Parathyroid adenoma (tissue), 2 donors: ENCODE data around the gene VDAC2.

Experiments
- H2AFZ ChIP-seq: fragments of 300-600 bp; sonication (generic); one replicate; pipeline ENCODE4 v1.7.0; 2017; ENCODE audit warnings: antibody characterized with exemption, mild to moderate bottlenecking
- H3K27ac ChIP-seq: fragments of 300-600 bp; sonication (generic); one replicate; pipeline ENCODE4 v1.7.0; 2017
- H3K27me3 ChIP-seq: fragments of 300-600 bp; sonication (generic); one replicate; pipeline ENCODE4 v1.7.0; 2017; ENCODE audit warnings: low read length; ENCODE audit not compliant: control insufficient read depth, insufficient read depth
- H3K36me3 ChIP-seq: fragments of 300-600 bp; sonication (generic); one replicate; pipeline ENCODE4 v1.7.0; 2017; ENCODE audit warnings: low read length; ENCODE audit not compliant: control insufficient read depth, insufficient read depth
- H3K4me1 ChIP-seq: fragments of 300-600 bp; sonication (generic); one replicate; pipeline ENCODE4 v1.7.0; 2017; ENCODE audit warnings: control low read depth
- H3K4me2 ChIP-seq: fragments of 300-600 bp; sonication (generic); one replicate; pipeline ENCODE4 v1.7.0; 2017; ENCODE audit warnings: low read length
- H3K4me3 ChIP-seq: fragments of 300-600 bp; sonication (generic); one replicate; pipeline ENCODE4 v1.7.0; 2017; ENCODE audit warnings: low read depth, low read length
- H3K79me2 ChIP-seq: fragments of 300-600 bp; sonication (generic); one replicate; pipeline ENCODE4 v1.7.0; 2017; ENCODE audit warnings: control low read depth
- H3K9ac ChIP-seq: fragments of 300-600 bp; sonication (generic); one replicate; pipeline ENCODE4 v1.7.0; 2017; ENCODE audit warnings: mild to moderate bottlenecking
- H3K9me3 ChIP-seq: fragments of 300-600 bp; sonication (generic); one replicate; pipeline ENCODE4 v1.7.0; 2017; ENCODE audit warnings: low read length; ENCODE audit not compliant: control insufficient read depth
- CTCF ChIP-seq: fragments of 300-600 bp; sonication (generic); IDR thresholded peaks from one replicate; pipeline ENCODE4 v1.7.0; 2017; ENCODE audit warnings: antibody characterized with exemption, mild to moderate bottlenecking
- donor health status: primary hyperparathyroidism.

The VDAC2 gene

DNA sequence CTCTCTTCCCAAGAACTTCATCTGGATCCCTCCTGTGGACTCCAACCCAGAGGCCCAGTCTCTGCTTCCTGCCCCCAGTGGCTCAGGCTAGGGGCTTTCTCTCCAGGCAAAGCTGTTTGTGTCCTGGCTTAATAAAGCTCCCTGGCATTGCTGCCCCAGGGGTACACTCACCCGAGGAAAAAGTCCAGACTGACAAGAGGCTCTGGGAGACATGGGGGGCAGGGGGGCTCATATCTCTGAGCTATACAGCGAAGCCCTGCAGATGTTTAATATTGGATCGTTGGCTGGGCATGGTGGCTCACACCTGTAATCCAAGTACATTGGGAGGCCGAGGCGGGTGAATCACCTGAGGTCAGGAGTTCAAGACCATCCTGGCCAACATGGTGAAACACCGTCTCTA is 35.9 kb downstream of the VDAC2 start:
- Histone ChIP-seq H3K27ac (no peak overlapping the region), H3K4me3 (no peak overlapping the region), H3K4me2 (no peak overlapping the region), H3K27me3 (no peaks in the 10 kb centered on the region), H3K36me3 (no peaks in the 10 kb centered on the region), H3K79me2 (no peaks in the 10 kb centered on the region), H2AFZ (no peak overlapping the region), H3K9me3 (no peaks in the 10 kb centered on the region), H3K4me1 (no peaks in the 10 kb centered on the region), H3K9ac (no peak overlapping the region)
- TF ChIP-seq CTCF = no peak

- no peaks in the 10 kb centered on the region for H3K27me3 ChIP-seq
- no peaks in the 10 kb centered on the region for H3K4me1 ChIP-seq
- H3K9ac ChIP-seq = no peak overlapping the region
- no peak overlapping the region for H3K4me3 ChIP-seq
- no peaks in the 10 kb centered on the region for H3K36me3 ChIP-seq
- no peak for TF ChIP-seq CTCF
- H2AFZ ChIP-seq = no peak overlapping the region
- no peak overlapping the region for H3K4me2 ChIP-seq
- no peaks in the 10 kb centered on the region for H3K79me2 ChIP-seq
- no peaks in the 10 kb centered on the region for H3K9me3 ChIP-seq
- no peak overlapping the region for H3K27ac ChIP-seq
Observed at GRCh38 chr10:75247797-75248196, 37.2 kb downstream of the VDAC2 start.

DNA sequence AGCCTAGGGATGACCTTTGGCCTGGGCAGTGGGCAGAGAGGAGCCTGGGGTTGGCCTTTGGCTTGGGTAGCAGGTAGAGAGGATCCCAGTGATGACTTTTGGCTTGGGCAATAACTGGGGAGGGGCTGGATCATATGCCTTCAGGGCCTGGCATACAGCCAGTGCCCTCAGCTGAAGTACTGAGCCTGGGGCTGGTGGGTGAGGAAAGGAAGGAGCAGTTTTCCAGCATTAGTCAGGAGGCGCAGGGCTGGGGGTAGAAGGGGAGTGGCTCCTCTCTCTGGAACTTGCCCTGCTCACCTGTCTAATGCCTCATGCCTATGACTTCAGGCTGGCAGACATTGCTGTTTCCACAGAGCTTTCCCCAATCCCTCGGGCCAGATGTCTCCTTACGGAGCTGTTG is 40.3 kb downstream of the VDAC2 start:
- H3K36me3 ChIP-seq = no peaks in the 10 kb centered on the region
- peaks cover 7% of the 10 kb centered on the region for H3K9me3 ChIP-seq
- TF ChIP-seq CTCF = no peak
- H3K27me3 ChIP-seq = no peaks in the 10 kb centered on the region
- no peaks in the 10 kb centered on the region for H3K79me2 ChIP-seq
- no peak overlapping the region for H3K9ac ChIP-seq
- H3K4me3 ChIP-seq = no peak overlapping the region
- H2AFZ ChIP-seq = no peak overlapping the region
- no peak overlapping the region for H3K27ac ChIP-seq
- no peak overlapping the region for H3K4me2 ChIP-seq
- no peaks in the 10 kb centered on the region for H3K4me1 ChIP-seq

GRCh38 chr10:75253281-75254220 is 43.0 kb downstream of the VDAC2 start:
- H3K27me3 ChIP-seq = no peaks in the 10 kb centered on the region
- H2AFZ ChIP-seq = no peak overlapping the region
- H3K4me2 ChIP-seq = no peak overlapping the region
- H3K9me3 ChIP-seq = peaks cover 7% of the 10 kb centered on the region
- TF ChIP-seq CTCF = no peak
- H3K4me1 ChIP-seq = no peaks in the 10 kb centered on the region
- no peaks in the 10 kb centered on the region for H3K79me2 ChIP-seq
- no peak overlapping the region for H3K9ac ChIP-seq
- H3K27ac ChIP-seq = no peak overlapping the region
- H3K36me3 ChIP-seq = no peaks in the 10 kb centered on the region
- no peak overlapping the region for H3K4me3 ChIP-seq

DNA sequence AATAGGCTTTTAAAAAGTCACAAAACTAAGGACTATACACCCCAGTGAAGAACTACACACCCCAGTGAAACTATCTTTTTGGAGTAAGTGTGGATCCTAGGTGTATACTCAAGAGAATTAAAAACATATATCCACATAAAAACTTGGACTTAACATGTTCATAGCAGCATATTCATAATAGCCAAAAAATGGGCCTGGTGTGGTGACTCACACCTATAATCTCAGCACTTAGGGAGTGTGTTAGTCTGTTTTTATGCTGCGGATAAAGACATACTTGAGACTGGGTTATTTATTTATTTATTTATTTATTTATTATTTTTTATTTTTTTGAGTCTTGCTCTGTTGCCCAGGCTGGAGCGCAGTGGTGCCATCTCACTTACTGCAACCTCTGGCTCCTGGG is 44.1 kb downstream of the VDAC2 start:
- Histone ChIP-seq H3K4me2 (no peak overlapping the region), H3K36me3 (no peaks in the 10 kb centered on the region), H3K27me3 (no peaks in the 10 kb centered on the region), H3K9me3 (peaks cover 7% of the 10 kb centered on the region), H3K4me3 (no peak overlapping the region), H2AFZ (no peak overlapping the region), H3K9ac (no peak overlapping the region), H3K79me2 (no peaks in the 10 kb centered on the region), H3K27ac (no peak overlapping the region), H3K4me1 (no peaks in the 10 kb centered on the region)
- no peak for TF ChIP-seq CTCF
